HEK293 (cell line): ENCODE results near the gene BPNT1.

Source experiments
- EGR2 ChIP-seq: fragments of 450-650 bp; formaldehyde crosslinking; IDR thresholded peaks from 2 replicates; pipeline ENCODE4 v1.5.1; 2016; ENCODE audit warnings: low read depth, missing biosample characterization, missing genetic modification characterization
- GLIS1 ChIP-seq: fragments of 450-650 bp; formaldehyde crosslinking; IDR thresholded peaks from 2 replicates; pipeline ENCODE4 v1.5.1; 2016; ENCODE audit warnings: missing biosample characterization, missing genetic modification characterization
- KLF16 ChIP-seq: fragments of 450-650 bp; formaldehyde crosslinking; IDR thresholded peaks from 2 replicates; pipeline ENCODE4 v1.5.1; 2017; ENCODE audit warnings: missing biosample characterization, missing genetic modification characterization
- SALL2 ChIP-seq: fragments of 450-650 bp; formaldehyde crosslinking; IDR thresholded peaks from 2 replicates; pipeline ENCODE4 v1.5.0; 2017; ENCODE audit warnings: missing biosample characterization, mild to moderate bottlenecking, missing genetic modification characterization, borderline replicate concordance
- YY1 ChIP-seq: fragments of 450-650 bp; formaldehyde crosslinking; IDR thresholded peaks from 2 replicates; pipeline ENCODE4 v1.5.1; 2018; ENCODE audit warnings: missing biosample characterization, missing genetic modification characterization
- ZBTB17 ChIP-seq: fragments of 450-650 bp; formaldehyde crosslinking; IDR thresholded peaks from 2 replicates; pipeline ENCODE4 v1.5.1; 2016; ENCODE audit warnings: missing biosample characterization, missing genetic modification characterization
- ZBTB48 ChIP-seq: fragments of 450-650 bp; formaldehyde crosslinking; IDR thresholded peaks from 2 replicates; pipeline ENCODE4 v1.5.1; 2016; ENCODE audit warnings: missing biosample characterization, missing genetic modification characterization
- ZNF112 ChIP-seq: fragments of 450-650 bp; formaldehyde crosslinking; IDR thresholded peaks from 2 replicates; pipeline ENCODE4 v1.5.0; 2017; ENCODE audit warnings: missing biosample characterization, missing genetic modification characterization
- ZNF19 ChIP-seq: fragments of 450-650 bp; formaldehyde crosslinking; IDR thresholded peaks from 2 replicates; pipeline ENCODE4; 2016; ENCODE audit warnings: missing biosample characterization, missing genetic modification characterization, low read depth
- ZNF248 ChIP-seq: fragments of 450-650 bp; formaldehyde crosslinking; IDR thresholded peaks from 2 replicates; pipeline ENCODE4 v1.5.1; 2017; ENCODE audit warnings: missing biosample characterization, missing genetic modification characterization
- ZNF311 ChIP-seq: fragments of 450-650 bp; formaldehyde crosslinking; IDR thresholded peaks from 2 replicates; pipeline ENCODE4 v1.5.1; 2017; ENCODE audit warnings: missing biosample characterization, missing genetic modification characterization, borderline replicate concordance
- ZNF354C ChIP-seq: fragments of 450-650 bp; formaldehyde crosslinking; IDR thresholded peaks from 2 replicates; pipeline ENCODE4 v1.5.1; 2016; ENCODE audit warnings: missing biosample characterization, missing genetic modification characterization, low read depth, borderline replicate concordance
- ZNF366 ChIP-seq: fragments of 450-650 bp; formaldehyde crosslinking; conservative IDR thresholded peaks from 2 replicates; pipeline ENCODE4 v1.5.1; 2016; ENCODE audit warnings: missing biosample characterization, missing genetic modification characterization
- ZNF426 ChIP-seq: fragments of 450-650 bp; formaldehyde crosslinking; IDR thresholded peaks from 2 replicates; pipeline ENCODE4 v1.5.1; 2017; ENCODE audit warnings: missing biosample characterization, missing genetic modification characterization, mild to moderate bottlenecking, inconsistent platforms, moderate library complexity
- ZNF510 ChIP-seq: fragments of 450-650 bp; formaldehyde crosslinking; IDR thresholded peaks from 2 replicates; pipeline ENCODE4 v1.5.1; 2018; ENCODE audit warnings: mild to moderate bottlenecking, missing genetic modification characterization, missing biosample characterization; ENCODE audit not compliant: insufficient replicate concordance
- ZNF514 ChIP-seq: fragments of 450-650 bp; formaldehyde crosslinking; IDR thresholded peaks from 2 replicates; pipeline ENCODE4 v1.5.1; 2016; ENCODE audit warnings: missing biosample characterization, missing genetic modification characterization
- ZNF549 ChIP-seq: fragments of 450-650 bp; IDR thresholded peaks from 2 replicates; pipeline ENCODE4 v1.5.1; 2018; ENCODE audit warnings: missing biosample characterization, missing genetic modification characterization, mild to moderate bottlenecking, inconsistent platforms, moderate library complexity
- ZNF585B ChIP-seq: fragments of 450-650 bp; formaldehyde crosslinking; IDR thresholded peaks from 2 replicates; pipeline ENCODE4 v1.5.1; 2016; ENCODE audit warnings: missing biosample characterization, missing genetic modification characterization
- ZNF664 ChIP-seq: fragments of 450-650 bp; formaldehyde crosslinking; IDR thresholded peaks from 2 replicates; pipeline ENCODE4 v1.5.1; 2016; ENCODE audit warnings: missing biosample characterization, missing genetic modification characterization
- ZNF707 ChIP-seq: fragments of 450-650 bp; formaldehyde crosslinking; IDR thresholded peaks from 2 replicates; pipeline ENCODE4 v1.5.1; 2016; ENCODE audit warnings: missing biosample characterization, missing genetic modification characterization
- ZSCAN23 ChIP-seq: fragments of 450-650 bp; formaldehyde crosslinking; IDR thresholded peaks from 2 replicates; pipeline ENCODE4 v1.5.1; 2016; ENCODE audit warnings: missing biosample characterization, missing genetic modification characterization
- TF ChIP-seq, protein P1 (sequence below): fragments of 450-650 bp; formaldehyde crosslinking; IDR thresholded peaks from 2 replicates; pipeline ENCODE4 v1.5.1; 2016; ENCODE audit warnings: missing biosample characterization, missing genetic modification characterization, borderline replicate concordance
- TF ChIP-seq, protein P2 (sequence below): fragments of 450-650 bp; formaldehyde crosslinking; IDR thresholded peaks from 2 replicates; pipeline ENCODE4 v1.5.1; 2016; ENCODE audit warnings: missing biosample characterization, missing genetic modification characterization
- TF ChIP-seq, protein P3 (sequence below): fragments of 450-650 bp; formaldehyde crosslinking; IDR thresholded peaks from 2 replicates; pipeline ENCODE4 v1.5.1; 2016; ENCODE audit warnings: missing biosample characterization, missing genetic modification characterization
- TF ChIP-seq, protein P4 (sequence below): fragments of 450-650 bp; formaldehyde crosslinking; IDR thresholded peaks from 2 replicates; pipeline ENCODE4 v1.5.1; 2016; ENCODE audit warnings: missing biosample characterization, missing genetic modification characterization
- TF ChIP-seq, protein P5 (sequence below): fragments of 450-650 bp; formaldehyde crosslinking; IDR thresholded peaks from 2 replicates; pipeline ENCODE4 v1.5.1; 2016; ENCODE audit warnings: missing biosample characterization, missing genetic modification characterization
- TF ChIP-seq, protein P6 (sequence below): fragments of 450-650 bp; formaldehyde crosslinking; IDR thresholded peaks from 2 replicates; pipeline ENCODE4 v1.5.1; 2017; ENCODE audit warnings: missing biosample characterization, missing genetic modification characterization

The BPNT1 gene

DNA sequence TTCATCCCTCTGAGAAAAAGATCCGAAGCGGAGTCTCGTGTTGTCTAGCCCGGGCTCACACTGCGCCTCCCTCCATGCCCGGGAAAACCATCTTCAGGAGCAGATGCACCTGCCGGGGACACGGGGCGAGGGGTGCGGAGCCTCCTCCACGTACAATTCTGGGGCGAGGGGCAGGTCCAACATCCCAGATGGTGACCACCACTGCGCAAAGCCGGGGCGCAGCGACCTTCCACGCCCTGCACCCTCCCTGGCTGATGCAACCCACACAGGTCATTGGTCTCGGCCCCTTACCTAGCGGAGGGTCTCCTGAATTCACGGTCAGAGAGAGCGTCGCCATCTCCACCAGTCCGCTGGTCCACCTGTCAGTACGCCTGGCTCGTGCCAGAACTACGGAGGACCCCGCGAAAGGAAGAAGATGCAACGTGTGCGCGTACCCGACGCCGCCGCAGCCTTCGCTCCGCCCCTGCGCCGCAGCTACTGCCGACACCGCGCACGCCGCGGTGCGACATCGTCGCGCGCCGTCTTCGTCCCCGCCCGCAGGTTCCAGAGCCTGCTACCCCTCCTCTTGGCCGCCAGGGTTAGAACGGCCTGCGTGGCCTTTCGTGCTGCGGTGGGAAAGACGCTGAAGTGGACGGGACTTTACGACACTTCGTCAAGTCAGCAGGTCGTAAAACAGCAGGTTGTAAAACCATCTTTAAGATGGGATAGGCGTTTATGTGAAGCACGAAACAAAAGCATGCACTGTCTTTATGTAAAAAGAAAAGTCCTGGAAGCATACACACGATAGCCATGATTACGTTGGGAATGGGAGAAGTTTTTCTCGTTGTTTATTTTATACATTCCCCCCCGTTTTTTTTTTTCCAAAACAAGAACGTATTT is 43.3 kb downstream of the BPNT1 start, which contains the start of gene EPRS1 (continued):
- TF ChIP-seq, protein P1, sequence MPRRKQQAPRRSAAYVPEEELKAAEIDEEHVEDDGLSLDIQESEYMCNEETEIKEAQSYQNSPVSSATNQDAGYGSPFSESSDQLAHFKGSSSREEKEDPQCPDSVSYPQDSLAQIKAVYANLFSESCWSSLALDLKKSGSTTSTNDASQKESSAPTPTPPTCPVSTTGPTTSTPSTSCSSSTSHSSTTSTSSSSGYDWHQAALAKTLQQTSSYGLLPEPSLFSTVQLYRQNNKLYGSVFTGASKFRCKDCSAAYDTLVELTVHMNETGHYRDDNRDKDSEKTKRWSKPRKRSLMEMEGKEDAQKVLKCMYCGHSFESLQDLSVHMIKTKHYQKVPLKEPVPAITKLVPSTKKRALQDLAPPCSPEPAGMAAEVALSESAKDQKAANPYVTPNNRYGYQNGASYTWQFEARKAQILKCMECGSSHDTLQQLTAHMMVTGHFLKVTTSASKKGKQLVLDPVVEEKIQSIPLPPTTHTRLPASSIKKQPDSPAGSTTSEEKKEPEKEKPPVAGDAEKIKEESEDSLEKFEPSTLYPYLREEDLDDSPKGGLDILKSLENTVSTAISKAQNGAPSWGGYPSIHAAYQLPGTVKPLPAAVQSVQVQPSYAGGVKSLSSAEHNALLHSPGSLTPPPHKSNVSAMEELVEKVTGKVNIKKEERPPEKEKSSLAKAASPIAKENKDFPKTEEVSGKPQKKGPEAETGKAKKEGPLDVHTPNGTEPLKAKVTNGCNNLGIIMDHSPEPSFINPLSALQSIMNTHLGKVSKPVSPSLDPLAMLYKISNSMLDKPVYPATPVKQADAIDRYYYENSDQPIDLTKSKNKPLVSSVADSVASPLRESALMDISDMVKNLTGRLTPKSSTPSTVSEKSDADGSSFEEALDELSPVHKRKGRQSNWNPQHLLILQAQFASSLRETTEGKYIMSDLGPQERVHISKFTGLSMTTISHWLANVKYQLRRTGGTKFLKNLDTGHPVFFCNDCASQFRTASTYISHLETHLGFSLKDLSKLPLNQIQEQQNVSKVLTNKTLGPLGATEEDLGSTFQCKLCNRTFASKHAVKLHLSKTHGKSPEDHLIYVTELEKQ, result no peak
- TF ChIP-seq, protein P2, sequence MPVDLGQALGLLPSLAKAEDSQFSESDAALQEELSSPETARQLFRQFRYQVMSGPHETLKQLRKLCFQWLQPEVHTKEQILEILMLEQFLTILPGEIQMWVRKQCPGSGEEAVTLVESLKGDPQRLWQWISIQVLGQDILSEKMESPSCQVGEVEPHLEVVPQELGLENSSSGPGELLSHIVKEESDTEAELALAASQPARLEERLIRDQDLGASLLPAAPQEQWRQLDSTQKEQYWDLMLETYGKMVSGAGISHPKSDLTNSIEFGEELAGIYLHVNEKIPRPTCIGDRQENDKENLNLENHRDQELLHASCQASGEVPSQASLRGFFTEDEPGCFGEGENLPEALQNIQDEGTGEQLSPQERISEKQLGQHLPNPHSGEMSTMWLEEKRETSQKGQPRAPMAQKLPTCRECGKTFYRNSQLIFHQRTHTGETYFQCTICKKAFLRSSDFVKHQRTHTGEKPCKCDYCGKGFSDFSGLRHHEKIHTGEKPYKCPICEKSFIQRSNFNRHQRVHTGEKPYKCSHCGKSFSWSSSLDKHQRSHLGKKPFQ (tag by site-specific recombination), result no peak
- TF ChIP-seq ZNF549 (no peak), ZBTB48 (peak; percentile 84), EGR2 (tag by site-specific recombination) (no peak), ZNF585B (no peak), YY1 (tag by site-specific recombination) (peak; percentile 46; the same call in 1 of the 2 replicates), ZSCAN23 (tag by site-specific recombination) (no peak), ZNF311 (tag by site-specific recombination) (no peak), ZNF707 (tag by site-specific recombination) (no peak), ZNF514 (tag by site-specific recombination) (no peak), ZNF354C (no peak), KLF16 (tag by site-specific recombination) (peak; percentile 63; the same call in 1 of the 2 replicates), ZNF112 (tag by site-specific recombination) (no peak), GLIS1 (tag by site-specific recombination) (peak; percentile 23; the same call in 1 of the 2 replicates), ZNF664 (peak; percentile 32; the same call in 1 of the 2 replicates), ZNF426 (tag by site-specific recombination) (no peak), ZBTB17 (tag by site-specific recombination) (peak; percentile 93), ZNF19 (tag by site-specific recombination) (no peak), ZNF366 (peak; percentile 23), ZNF510 (tag by site-specific recombination) (peak; percentile 7), SALL2 (tag by site-specific recombination) (no peak), ZNF248 (tag by site-specific recombination) (no peak)
- TF ChIP-seq, protein P3, sequence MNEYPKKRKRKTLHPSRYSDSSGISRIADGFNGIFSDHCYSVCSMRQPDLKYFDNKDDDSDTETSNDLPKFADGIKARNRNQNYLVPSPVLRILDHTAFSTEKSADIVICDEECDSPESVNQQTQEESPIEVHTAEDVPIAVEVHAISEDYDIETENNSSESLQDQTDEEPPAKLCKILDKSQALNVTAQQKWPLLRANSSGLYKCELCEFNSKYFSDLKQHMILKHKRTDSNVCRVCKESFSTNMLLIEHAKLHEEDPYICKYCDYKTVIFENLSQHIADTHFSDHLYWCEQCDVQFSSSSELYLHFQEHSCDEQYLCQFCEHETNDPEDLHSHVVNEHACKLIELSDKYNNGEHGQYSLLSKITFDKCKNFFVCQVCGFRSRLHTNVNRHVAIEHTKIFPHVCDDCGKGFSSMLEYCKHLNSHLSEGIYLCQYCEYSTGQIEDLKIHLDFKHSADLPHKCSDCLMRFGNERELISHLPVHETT, result no peak
- TF ChIP-seq, protein P4, sequence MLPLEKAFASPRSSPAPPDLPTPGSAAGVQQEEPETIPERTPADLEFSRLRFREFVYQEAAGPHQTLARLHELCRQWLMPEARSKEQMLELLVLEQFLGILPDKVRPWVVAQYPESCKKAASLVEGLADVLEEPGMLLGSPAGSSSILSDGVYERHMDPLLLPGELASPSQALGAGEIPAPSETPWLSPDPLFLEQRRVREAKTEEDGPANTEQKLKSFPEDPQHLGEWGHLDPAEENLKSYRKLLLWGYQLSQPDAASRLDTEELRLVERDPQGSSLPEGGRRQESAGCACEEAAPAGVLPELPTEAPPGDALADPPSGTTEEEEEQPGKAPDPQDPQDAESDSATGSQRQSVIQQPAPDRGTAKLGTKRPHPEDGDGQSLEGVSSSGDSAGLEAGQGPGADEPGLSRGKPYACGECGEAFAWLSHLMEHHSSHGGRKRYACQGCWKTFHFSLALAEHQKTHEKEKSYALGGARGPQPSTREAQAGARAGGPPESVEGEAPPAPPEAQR (tag by site-specific recombination), result no peak
- TF ChIP-seq, protein P5, sequence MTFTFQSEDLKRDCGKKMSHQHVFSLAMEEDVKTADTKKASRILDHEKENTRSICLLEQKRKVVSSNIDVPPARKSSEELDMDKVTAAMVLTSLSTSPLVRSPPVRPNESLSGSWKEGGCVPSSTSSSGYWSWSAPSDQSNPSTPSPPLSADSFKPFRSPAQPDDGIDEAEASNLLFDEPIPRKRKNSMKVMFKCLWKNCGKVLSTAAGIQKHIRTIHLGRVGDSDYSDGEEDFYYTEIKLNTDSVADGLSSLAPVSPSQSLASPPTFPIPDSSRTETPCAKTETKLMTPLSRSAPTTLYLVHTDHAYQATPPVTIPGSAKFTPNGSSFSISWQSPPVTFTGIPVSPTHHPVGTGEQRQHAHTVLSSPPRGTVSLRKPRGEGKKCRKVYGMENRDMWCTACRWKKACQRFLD (tag by site-specific recombination), result no peak
- TF ChIP-seq, protein P6, sequence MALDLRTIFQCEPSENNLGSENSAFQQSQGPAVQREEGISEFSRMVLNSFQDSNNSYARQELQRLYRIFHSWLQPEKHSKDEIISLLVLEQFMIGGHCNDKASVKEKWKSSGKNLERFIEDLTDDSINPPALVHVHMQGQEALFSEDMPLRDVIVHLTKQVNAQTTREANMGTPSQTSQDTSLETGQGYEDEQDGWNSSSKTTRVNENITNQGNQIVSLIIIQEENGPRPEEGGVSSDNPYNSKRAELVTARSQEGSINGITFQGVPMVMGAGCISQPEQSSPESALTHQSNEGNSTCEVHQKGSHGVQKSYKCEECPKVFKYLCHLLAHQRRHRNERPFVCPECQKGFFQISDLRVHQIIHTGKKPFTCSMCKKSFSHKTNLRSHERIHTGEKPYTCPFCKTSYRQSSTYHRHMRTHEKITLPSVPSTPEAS (tag by site-specific recombination), result no peak; the same call in 1 of the 2 replicates
